ENCODE measurements around the gene RBM15. TPM values are rescaled to one million over a fixed set of nuclear protein-coding genes. Genes with fewer than 3 reads are reported as not detected.

Gene RBM15
- total and polyA plus RNA-seq, 2 donors (not counting 3 experiments of a cell fraction or from before 2014, with no cell fraction given): 8.5 to 29.5 TPM

- H3K9me1 ChIP-seq (replicated peaks; ENCODE audit: control insufficient read depth, extremely low read depth, insufficient read depth, low read length): no peaks in the 10 kb centered on the region
- TF ChIP-seq CTCF (IDR thresholded peaks at IDR 0.05; ENCODE audit: extremely low read depth in 1 of 2, insufficient read depth in 1 of 2, low read depth in 1 of 2, low read length in 2 of 2): no peak
- no peaks in the 10 kb centered on the region for H3K9me3 ChIP-seq (replicated peaks; ENCODE audit: control insufficient read depth, insufficient read depth, low read length)
- H3K9ac ChIP-seq (replicated peaks; ENCODE audit: extremely low read depth, insufficient read depth, low read length): no peak overlapping the region
- DNase-seq (ENCODE audit: low read depth, low spot score) (no peak), FAIRE-seq (no peak)
- no peak overlapping the region for H3K4me3 ChIP-seq (replicated peaks in 1 of 3; ENCODE audit: insufficient read depth in 1 of 3, low read depth in 1 of 3, low read length in 3 of 3)
- H2AFZ ChIP-seq (ENCODE audit: low read depth, low read length): no peak overlapping the region
- no peaks in the 10 kb centered on the region for H3K36me3 ChIP-seq (ENCODE audit: control insufficient read depth in 2 of 2, extremely low read depth in 1 of 2, insufficient read depth in 2 of 2, low read length in 2 of 2)
- H3K79me2 ChIP-seq (ENCODE audit: control insufficient read depth, insufficient read depth, low read length): no peaks in the 10 kb centered on the region
- no peaks in the 10 kb centered on the region for H4K20me1 ChIP-seq (replicated peaks; ENCODE audit: control insufficient read depth, extremely low read depth, insufficient read depth, low read length)
- H3K4me1 ChIP-seq (ENCODE audit: control insufficient read depth, extremely low read depth, insufficient read depth, low read length): no peaks in the 10 kb centered on the region
- intact Hi-C loops (cut with micrococcal nuclease) (no loop called here), dilution Hi-C loops (cut with MboI; ENCODE audit: extremely low pct_ligation_motif_present, low sequenced_read_pairs) (no loop called here)
- H3K27ac ChIP-seq (ENCODE audit: insufficient read depth, low read depth, low read length): no peak overlapping the region
- ChIA-PET POLR2A (no interaction called here), CTCF (interaction anchor here (1.0 to 23.0 kb wide), 7 partner anchors 12 to 179 kb away, joined by 4 to 1577 read pairs (median 12); partner anchors contain the start of genes KCNC4 and RBM15)
- no peak overlapping the region for H3K4me2 ChIP-seq (ENCODE audit: insufficient read depth, low read length)
- H3K27me3 ChIP-seq (ENCODE audit: control insufficient read depth in 2 of 2, insufficient read depth in 2 of 2, low read length in 2 of 2): no peaks in the 10 kb centered on the region
- no TSS peak for BruUV-seq (replicated peaks)
Measured at GRCh38 chr1:110316735-110317134, 22.4 kb upstream of the RBM15 start.

GRCh38 chr1:110318046-110318445 is 21.1 kb upstream of the RBM15 start:
- BruUV-seq (replicated peaks): no TSS peak
- H3K36me3 ChIP-seq (ENCODE audit: control insufficient read depth in 2 of 2, extremely low read depth in 1 of 2, insufficient read depth in 2 of 2, low read length in 2 of 2): no peaks in the 10 kb centered on the region
- H3K9ac ChIP-seq (replicated peaks; ENCODE audit: extremely low read depth, insufficient read depth, low read length): no peak overlapping the region
- FAIRE-seq: no peak
- ChIA-PET POLR2A (no interaction called here), CTCF (interaction anchor here (1.0 to 23.0 kb wide), 8 partner anchors 12 to 178 kb away, joined by 3 to 1577 read pairs (median 12); partner anchors contain the start of genes KCNC4 and RBM15)
- no peaks in the 10 kb centered on the region for H3K4me1 ChIP-seq (ENCODE audit: control insufficient read depth, extremely low read depth, insufficient read depth, low read length)
- no peak overlapping the region for H3K4me2 ChIP-seq (ENCODE audit: insufficient read depth, low read length)
- no peaks in the 10 kb centered on the region for H3K9me3 ChIP-seq (replicated peaks; ENCODE audit: control insufficient read depth, insufficient read depth, low read length)
- no peak overlapping the region for H3K4me3 ChIP-seq (replicated peaks in 1 of 3; ENCODE audit: insufficient read depth in 1 of 3, low read depth in 1 of 3, low read length in 3 of 3)
- no peak overlapping the region for H3K27ac ChIP-seq (ENCODE audit: insufficient read depth, low read depth, low read length)
- TF ChIP-seq POLR2A (IDR thresholded peaks at IDR 0.05; ENCODE audit: low read depth, low read length) (no peak), MYC (IDR thresholded peaks at IDR 0.05; ENCODE audit: low read depth, low read length) (no peak), MAX (IDR thresholded peaks at IDR 0.05; ENCODE audit: insufficient read depth, insufficient read length) (no peak), EZH2 (IDR thresholded peaks at IDR 0.05; ENCODE audit: borderline replicate concordance, low read depth, low read length, severe bottlenecking) (no peak), POLR2AphosphoS5 (IDR thresholded peaks at IDR 0.05; ENCODE audit: insufficient read depth, low read depth, low read length) (no peak), FOS (IDR thresholded peaks at IDR 0.05; ENCODE audit: borderline replicate concordance, insufficient read depth, low read length) (no peak), GATA2 (IDR thresholded peaks at IDR 0.05; ENCODE audit: insufficient read depth, insufficient read length, low read depth, low read length) (no peak), JUN (IDR thresholded peaks at IDR 0.05; ENCODE audit: borderline replicate concordance, insufficient read depth, insufficient read length, low read depth) (no peak), CTCF (IDR thresholded peaks at IDR 0.05; ENCODE audit: extremely low read depth in 1 of 2, insufficient read depth in 1 of 2, low read depth in 1 of 2, low read length in 2 of 2) (no peak)
- H3K9me1 ChIP-seq (replicated peaks; ENCODE audit: control insufficient read depth, extremely low read depth, insufficient read depth, low read length): no peaks in the 10 kb centered on the region
- H3K27me3 ChIP-seq (ENCODE audit: control insufficient read depth in 2 of 2, insufficient read depth in 2 of 2, low read length in 2 of 2): no peaks in the 10 kb centered on the region
- H4K20me1 ChIP-seq (replicated peaks; ENCODE audit: control insufficient read depth, extremely low read depth, insufficient read depth, low read length): no peaks in the 10 kb centered on the region
- dilution Hi-C loops (cut with MboI; ENCODE audit: extremely low pct_ligation_motif_present, low sequenced_read_pairs) (no loop called here), intact Hi-C loops (cut with micrococcal nuclease) (no loop called here)
- no peaks in the 10 kb centered on the region for H3K79me2 ChIP-seq (ENCODE audit: control insufficient read depth, insufficient read depth, low read length)
- no peak overlapping the region for H2AFZ ChIP-seq (ENCODE audit: low read depth, low read length)
- no peak for DNase-seq (ENCODE audit: low read depth, low spot score)

All from endothelial cell of umbilical vein (primary cell).